A673 (cell line): ENCODE results near the gene PTPRK. TPM values are rescaled to one million over a fixed set of nuclear protein-coding genes. Genes with fewer than 3 reads are reported as not detected.

Source experiments
- BruUV-seq: library from RNA; stranded (reverse); fragments of 400-500 nt; replicated peaks from 2 replicates; lab custom pipeline; 2021; lab: Mats Ljungman, UMichigan
- CTCF ChIA-PET: fragments of 300-600 bp; sonication (Branson Sonifier 250); formaldehyde crosslinking; loops from one replicate; lab custom pipeline; 2022; ENCODE audit warnings: antibody characterized with exemption; lab: Charles Lee
- POLR2A ChIA-PET: fragments of 300-600 bp; sonication (Branson Sonifier 250); formaldehyde crosslinking; loops from one replicate; lab custom pipeline; 2022; ENCODE audit warnings: antibody characterized with exemption; ENCODE audit not compliant: low non-redundant PET; lab: Charles Lee
- DNase-seq: peaks from one replicate; pipeline ENCODE4 v3.0.0-alpha.2; 2015; ENCODE audit warnings: low spot score
- H3K27ac ChIP-seq: fragments of 200-600 bp; sonication (generic); 2 replicates; pipeline ENCODE4 v1.5.1; 2016; ENCODE audit warnings: mixed run types, low read depth, mild to moderate bottlenecking, mixed read lengths, antibody characterized with exemption, low read length; ENCODE audit not compliant: poor library complexity, severe bottlenecking
- H3K27me3 ChIP-seq: fragments of 200-600 bp; sonication (generic); replicated peaks from 2 replicates; pipeline ENCODE4 v1.6.1; 2017; ENCODE audit warnings: mixed run types, low read depth, mild to moderate bottlenecking, mixed read lengths, antibody characterized with exemption, low read length; ENCODE audit not compliant: insufficient read depth, poor library complexity
- H3K36me3 ChIP-seq: fragments of 200-600 bp; sonication (generic); 2 replicates; pipeline ENCODE4 v1.6.1; 2016; ENCODE audit warnings: mixed run types, mild to moderate bottlenecking, mixed read lengths, antibody characterized with exemption, low read length; ENCODE audit not compliant: insufficient read depth, poor library complexity, severe bottlenecking
- H3K4me1 ChIP-seq: fragments of 200-600 bp; sonication (generic); 2 replicates; pipeline ENCODE4 v1.6.1; 2017; ENCODE audit warnings: mixed run types, mild to moderate bottlenecking, mixed read lengths, antibody characterized with exemption, low read length; ENCODE audit not compliant: insufficient read depth, poor library complexity, severe bottlenecking
- H3K4me3 ChIP-seq: fragments of 200-600 bp; sonication (generic); 2 replicates; pipeline ENCODE4 v1.5.1; 2016; ENCODE audit warnings: low read depth, mixed run types, mild to moderate bottlenecking, mixed read lengths, low read length; ENCODE audit not compliant: poor library complexity, severe bottlenecking
- H3K9me3 ChIP-seq: fragments of 200-600 bp; sonication (generic); 2 replicates; pipeline ENCODE4 v1.6.1; 2016; ENCODE audit warnings: mixed run types, low read depth, mild to moderate bottlenecking, mixed read lengths, antibody characterized with exemption, low read length; ENCODE audit not compliant: poor library complexity, severe bottlenecking
- CTCF ChIP-seq: fragments of 300-800, 200-600 bp; sonication (generic); conservative IDR thresholded peaks from 2 replicates; pipeline ENCODE4 v1.5.1; 2017; ENCODE audit warnings: low read depth, mild to moderate bottlenecking, antibody characterized with exemption, low read length, moderate library complexity, mixed read lengths
- EZH2 ChIP-seq: fragments of 200-600 bp; sonication (generic); IDR thresholded peaks from 2 replicates; pipeline ENCODE4 v1.6.1; 2017; ENCODE audit warnings: borderline replicate concordance, low read depth, mild to moderate bottlenecking, mixed read lengths, antibody characterized with exemption, low read length; ENCODE audit not compliant: poor library complexity, severe bottlenecking
- intact Hi-C: fragments of 100-400 bp; cut with micrococcal nuclease; formaldehyde crosslinking; loops from one replicate; pipeline ENCODE4 v1.10.0; 2022; ENCODE audit not compliant: unreplicated experiment
- total RNA-seq: library from RNA; stranded (reverse); gene quantifications from 2 replicates; pipeline ENCODE4 v1.2.3, GENCODE V29; 2021

PTPRK gene
- total RNA-seq, 1 experiment from 2014 or later, result 77.3 TPM

GRCh38 chr6:128007658-128008057 lies 512.7 kb downstream of the PTPRK start:
- no TSS peak for BruUV-seq
- ChIA-PET POLR2A (no interaction called here), CTCF (no interaction called here)
- H3K27me3 ChIP-seq, result no peaks in the 10 kb centered on the region
- TF ChIP-seq CTCF, result no peak
- intact Hi-C loops, result no loop called here
- H3K36me3 ChIP-seq, result no peaks in the 10 kb centered on the region
- no peak for DNase-seq
- no peaks in the 10 kb centered on the region for H3K9me3 ChIP-seq
- no peak overlapping the region for H3K27ac ChIP-seq
- H3K4me1 ChIP-seq, result no peaks in the 10 kb centered on the region
- H3K4me3 ChIP-seq, result no peak overlapping the region

- TF ChIP-seq EZH2 (no peak), CTCF (no peak)
- Histone ChIP-seq H3K27me3 (no peaks in the 10 kb centered on the region), H3K27ac (no peak overlapping the region), H3K9me3 (no peaks in the 10 kb centered on the region), H3K36me3 (no peaks in the 10 kb centered on the region), H3K4me1 (no peaks in the 10 kb centered on the region), H3K4me3 (no peak overlapping the region)
- ChIA-PET POLR2A (no interaction called here), CTCF (no interaction called here)
- intact Hi-C loops, result no loop called here
- BruUV-seq, result no TSS peak
- DNase-seq, result no peak
Measured at GRCh38 chr6:128005009-128005408, 515.4 kb downstream of the PTPRK start.

- Histone ChIP-seq H3K36me3 (no peaks in the 10 kb centered on the region), H3K27me3 (no peaks in the 10 kb centered on the region), H3K4me1 (no peaks in the 10 kb centered on the region), H3K27ac (no peak overlapping the region), H3K4me3 (no peak overlapping the region), H3K9me3 (no peaks in the 10 kb centered on the region)
- TF ChIP-seq EZH2 (no peak), CTCF (no peak)
- no peak for DNase-seq
- POLR2A ChIA-PET, result no interaction called here
- intact Hi-C loops, result no loop called here
- BruUV-seq, result no TSS peak
- CTCF ChIA-PET, result no interaction called here
Measured at GRCh38 chr6:128000363-128000762, 520.0 kb downstream of the PTPRK start.
